ENCODE results near the gene HELB.

HELB gene

DNA sequence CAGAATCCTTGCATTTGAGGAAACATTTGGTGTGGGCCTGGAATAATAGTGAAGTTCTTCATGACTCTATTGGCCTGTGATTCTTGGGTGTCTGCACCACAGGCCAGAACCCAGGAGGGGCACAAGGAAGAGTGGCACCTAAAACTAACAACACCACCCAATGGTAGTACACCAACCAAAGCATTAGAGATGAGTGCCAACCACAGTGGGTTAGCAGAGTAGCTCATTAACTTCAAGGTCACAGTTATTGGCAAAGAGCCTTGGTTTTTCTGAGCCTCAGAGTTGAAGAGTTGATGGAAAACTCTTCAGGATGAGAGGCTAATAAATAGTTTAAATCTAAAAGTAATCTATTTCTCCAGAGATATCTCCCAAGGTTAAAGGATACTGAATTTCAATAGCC lies 57.0 kb downstream of the HELB start:
- in situ Hi-C loops (cut with MboI; ENCODE audit: low sequenced_read_pairs) = no loop called here

DNA sequence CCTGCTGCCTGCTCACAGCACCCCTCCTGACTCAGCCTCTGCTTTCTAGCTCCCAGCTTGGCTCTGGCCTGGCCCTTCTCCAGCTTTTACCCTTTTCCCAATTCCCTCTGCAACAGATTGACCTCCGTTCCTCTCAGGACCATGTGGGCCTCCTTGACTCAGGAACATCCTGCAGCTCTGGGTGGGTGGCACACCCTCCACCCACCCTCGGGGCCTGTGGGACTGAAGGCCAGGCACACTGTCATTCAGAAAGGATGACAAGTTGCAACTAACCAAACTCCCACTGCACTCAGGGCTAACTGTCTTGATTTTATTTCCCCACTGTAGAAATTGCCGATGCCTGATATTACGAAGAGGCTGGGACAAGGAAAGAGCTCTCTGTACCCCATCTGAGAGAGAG lies 59.4 kb downstream of the HELB start:
- in situ Hi-C loops (cut with MboI; ENCODE audit: low sequenced_read_pairs) = no loop called here

DNA sequence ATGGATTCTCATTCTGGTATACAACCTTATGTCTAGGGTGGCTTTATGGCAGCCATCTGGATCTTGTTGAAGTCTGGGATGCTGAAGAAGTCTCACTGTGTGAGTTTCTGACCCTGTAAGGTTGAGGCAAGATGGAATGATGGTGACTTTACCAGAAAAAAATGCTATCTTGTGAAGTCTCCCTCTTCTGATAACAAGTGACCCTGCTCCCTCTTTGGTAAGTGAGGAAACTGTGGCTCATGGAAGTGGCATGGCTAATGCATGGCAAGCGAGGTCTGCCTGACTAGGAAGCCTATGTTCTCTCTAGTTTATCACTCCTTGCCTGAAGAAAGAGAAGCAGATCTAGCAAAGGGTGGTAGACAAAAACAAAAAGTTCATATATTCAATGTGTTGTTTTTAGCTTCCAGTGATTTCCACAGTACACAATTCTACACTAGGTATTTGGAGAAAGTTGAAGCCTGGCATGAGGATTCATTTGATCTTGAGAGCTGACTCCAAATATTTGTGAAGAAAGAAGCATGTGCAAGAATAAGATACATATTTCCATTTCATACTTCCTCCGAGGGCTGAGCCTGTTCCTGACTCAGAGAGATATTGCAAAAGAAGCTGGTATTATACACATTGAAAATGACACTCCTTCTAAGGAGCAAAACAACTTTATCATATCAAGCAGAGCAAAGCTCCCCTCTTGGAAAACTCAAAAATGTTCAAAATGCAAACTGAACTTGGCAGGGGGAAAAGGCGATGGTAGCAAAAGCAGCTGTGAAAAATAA lies 63.6 kb downstream of the HELB start:
- in situ Hi-C loops (cut with MboI; ENCODE audit: low sequenced_read_pairs) = no loop called here

DNA sequence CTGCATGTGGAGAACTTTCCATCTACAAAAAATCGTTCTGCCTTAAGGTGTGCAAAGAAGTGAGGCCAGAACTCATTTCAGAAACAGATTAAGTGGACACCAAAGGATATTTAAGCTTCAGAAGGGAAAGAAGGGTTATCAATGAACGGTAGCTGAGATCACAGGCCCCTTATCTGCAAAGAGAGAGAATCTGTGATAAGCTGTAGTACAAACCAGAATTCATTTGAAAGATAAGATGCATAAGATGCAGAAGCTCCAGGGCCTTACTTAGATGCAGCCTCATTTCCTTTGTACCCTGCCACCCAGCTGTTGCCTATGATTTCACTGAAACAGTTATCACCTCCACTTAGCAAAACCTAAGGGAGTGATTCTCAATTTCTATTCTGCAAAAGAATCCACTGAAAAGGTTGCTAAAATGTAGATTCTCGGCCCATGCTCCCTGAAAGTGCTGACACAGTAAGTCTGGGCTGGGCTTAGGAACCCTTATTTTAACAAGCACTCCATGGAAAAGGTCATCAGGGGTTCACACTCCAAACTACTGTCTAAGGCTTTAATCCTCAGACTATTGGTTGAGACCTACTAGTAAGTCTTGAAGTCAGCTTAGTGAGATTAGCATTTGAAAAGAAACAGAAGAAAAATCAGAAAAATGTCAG lies 64.8 kb downstream of the HELB start:
- in situ Hi-C loops (cut with MboI; ENCODE audit: low sequenced_read_pairs) = no loop called here

DNA sequence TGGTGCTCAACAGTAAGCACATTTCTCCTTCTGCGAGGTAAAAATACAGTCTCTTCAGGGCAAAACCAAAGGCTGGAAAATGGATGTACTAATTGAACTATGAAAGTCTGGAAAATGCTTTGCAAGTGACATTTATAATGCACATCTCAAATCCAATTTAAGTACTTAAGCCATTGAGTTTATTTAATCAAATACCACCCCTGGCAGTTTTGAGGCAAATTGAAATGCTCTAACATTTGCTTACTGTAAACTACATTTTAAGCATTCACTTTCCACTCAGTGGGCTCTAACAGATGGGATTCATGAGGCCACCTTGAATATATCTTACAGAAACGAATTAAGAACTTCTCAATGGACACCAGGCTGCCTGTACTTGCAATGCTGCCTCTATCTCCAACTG lies 69.7 kb downstream of the HELB start:
- in situ Hi-C loops (cut with MboI; ENCODE audit: low sequenced_read_pairs) = no loop called here

DNA sequence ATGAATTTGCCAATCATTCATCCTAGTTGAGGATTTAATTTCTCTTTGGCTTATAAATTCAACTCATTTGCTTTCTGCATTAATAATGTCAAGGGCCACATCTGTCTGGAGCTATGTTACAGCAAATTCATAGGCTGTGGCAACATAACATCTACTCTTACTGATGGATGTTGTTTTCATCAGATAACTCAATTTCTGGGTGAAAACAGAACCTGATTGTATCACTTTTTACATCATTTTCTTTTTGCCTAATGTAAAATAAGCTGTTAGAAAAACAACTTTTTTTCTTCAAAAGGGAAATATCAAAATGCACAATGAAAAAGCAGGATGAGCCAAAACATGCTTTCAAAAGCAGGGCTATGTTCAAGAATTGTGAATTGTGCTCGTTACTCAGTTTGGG lies 73.3 kb downstream of the HELB start:
- in situ Hi-C loops (cut with MboI; ENCODE audit: low sequenced_read_pairs) = no loop called here

DNA sequence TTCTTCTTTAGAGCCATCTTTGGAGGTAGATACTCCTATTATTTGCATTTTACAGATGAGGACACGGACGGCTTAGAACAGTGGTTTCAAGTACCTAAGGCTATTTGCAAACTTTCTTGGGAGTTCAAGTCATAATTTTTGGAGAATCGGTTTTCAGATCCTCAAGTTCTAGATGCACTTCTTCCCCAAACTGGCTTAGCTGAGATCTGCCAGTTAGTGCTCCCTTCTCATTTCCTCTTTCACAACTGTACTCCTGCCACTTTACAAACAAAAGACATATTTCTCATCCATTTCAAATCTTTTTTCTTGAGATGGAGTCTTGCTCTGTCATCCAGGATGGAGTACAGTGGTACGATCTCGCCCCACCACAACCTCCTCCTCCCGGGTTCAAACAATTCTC lies 77.3 kb downstream of the HELB start:
- in situ Hi-C loops (cut with MboI; ENCODE audit: low sequenced_read_pairs) = no loop called here

DNA sequence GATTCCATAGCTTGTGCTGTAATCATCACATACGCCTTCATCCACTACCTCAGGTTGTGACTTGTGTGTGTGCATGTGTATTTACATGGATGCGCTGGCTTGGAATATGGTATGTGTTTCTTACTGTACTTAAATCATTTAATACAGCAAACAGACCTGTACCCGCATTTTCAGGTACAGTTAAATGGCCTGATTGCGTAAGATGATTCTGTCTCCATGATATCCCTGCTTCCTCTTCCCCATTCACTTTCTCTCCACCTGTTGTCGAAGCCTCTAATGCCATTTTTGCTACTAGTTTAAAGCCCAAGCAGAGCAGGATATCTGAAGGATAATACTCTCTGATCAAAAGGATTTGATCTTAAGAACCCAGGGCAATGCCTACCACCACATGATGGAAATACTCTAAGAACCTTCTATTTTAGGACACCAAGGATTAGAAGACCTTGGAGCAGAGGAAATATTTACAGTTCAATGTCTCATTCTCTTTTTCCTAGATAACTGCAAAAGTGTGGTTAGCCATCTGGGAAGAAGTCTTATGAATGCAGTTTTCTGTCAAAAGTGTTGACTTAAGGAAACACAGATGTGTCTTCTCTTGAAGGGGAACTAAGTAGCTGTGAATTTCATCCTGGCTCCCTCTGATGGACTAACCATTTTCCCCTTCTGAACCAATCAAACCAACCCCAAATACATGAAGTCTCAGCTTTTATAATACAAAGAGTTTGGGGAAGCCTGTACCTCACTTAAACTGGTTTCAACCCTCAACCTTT lies 78.7 kb downstream of the HELB start:
- in situ Hi-C loops (cut with MboI; ENCODE audit: low sequenced_read_pairs) = no loop called here

DNA sequence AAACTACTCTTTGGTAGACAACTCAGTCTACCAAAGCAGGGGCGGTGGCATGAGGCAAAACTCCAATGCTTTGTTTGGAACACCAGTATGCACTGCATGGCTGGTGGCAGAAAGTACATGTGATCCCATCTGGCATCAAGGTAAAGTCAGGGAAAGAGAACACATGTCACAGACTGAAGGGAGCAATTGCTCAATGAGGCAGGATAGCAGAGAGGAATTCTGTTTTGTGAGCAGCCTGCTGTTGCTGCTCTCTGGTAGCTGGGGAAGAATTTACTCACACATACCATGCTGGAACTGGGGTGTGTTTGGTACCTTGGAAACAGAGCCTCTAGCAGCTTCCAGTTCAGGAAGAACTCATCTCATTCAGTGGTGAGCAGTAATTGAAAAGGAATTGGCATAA lies 84.8 kb downstream of the HELB start:
- in situ Hi-C loops (cut with MboI; ENCODE audit: low sequenced_read_pairs) = no loop called here

Measured in HL-60/S4 treated with phorbol 12-myristate 13-acetate at 8.2 ng/mL for 4 days and 3 days (cell line).